SK-N-SH treated with all-trans-retinoic acid at 6 μM for 48 hours (cell line): ENCODE measurements around the gene ZNF850.

Experiments used
- CSDC2 ChIP-seq: fragments of 250-450 bp; sonication (Bioruptor Pico); IDR thresholded peaks from 2 replicates; pipeline ENCODE4 v1.5.0; 2020; ENCODE audit warnings: mild to moderate bottlenecking, moderate library complexity
- ESRRG ChIP-seq: fragments of 250-450 bp; sonication (Bioruptor Pico); IDR thresholded peaks from 2 replicates; pipeline ENCODE4 v1.6.1; 2021; ENCODE audit warnings: mild to moderate bottlenecking
- GLIS3 ChIP-seq: fragments of 250-450 bp; sonication (Bioruptor Pico); IDR thresholded peaks from 2 replicates; pipeline ENCODE4 v1.5.0; 2020; ENCODE audit warnings: mild to moderate bottlenecking, moderate library complexity
- OSR1 ChIP-seq: fragments of 250-450 bp; sonication (Bioruptor Pico); IDR thresholded peaks from 2 replicates; pipeline ENCODE4 v1.8.0; 2022; ENCODE audit warnings: moderate library complexity, mild to moderate bottlenecking, inconsistent platforms
- PATZ1 ChIP-seq: fragments of 250-450 bp; sonication (Bioruptor Pico); IDR thresholded peaks from 2 replicates; pipeline ENCODE4 v1.8.0; 2020; ENCODE audit warnings: mild to moderate bottlenecking, moderate library complexity, borderline replicate concordance
- PPARA ChIP-seq: fragments of 250-450 bp; sonication (Bioruptor Pico); IDR thresholded peaks from 2 replicates; pipeline ENCODE4 v1.5.0; 2020; ENCODE audit warnings: mild to moderate bottlenecking, borderline replicate concordance
- RARB ChIP-seq: fragments of 250-450 bp; sonication (Bioruptor Pico); IDR thresholded peaks from 2 replicates; pipeline ENCODE4 v1.8.0; 2021; ENCODE audit warnings: mild to moderate bottlenecking, moderate library complexity
- ZC3H10 ChIP-seq: fragments of 250-450 bp; sonication (Bioruptor Pico); IDR thresholded peaks from 2 replicates; pipeline ENCODE4 v1.5.1; 2021; ENCODE audit warnings: mild to moderate bottlenecking, moderate library complexity
- ZFP3 ChIP-seq: fragments of 250-450 bp; sonication (Bioruptor Pico); IDR thresholded peaks from 2 replicates; pipeline ENCODE4 v1.5.0; 2020; ENCODE audit warnings: mild to moderate bottlenecking, moderate library complexity
- ZFP30 ChIP-seq: fragments of 450-650 bp; formaldehyde crosslinking; IDR thresholded peaks from 2 replicates; pipeline ENCODE4 v1.5.0; 2022; ENCODE audit warnings: mild to moderate bottlenecking, moderate library complexity
- ZNF70 ChIP-seq: fragments of 450-650 bp; formaldehyde crosslinking; IDR thresholded peaks from 2 replicates; pipeline ENCODE4 v1.5.0; 2020; ENCODE audit warnings: mild to moderate bottlenecking, moderate library complexity
- TF ChIP-seq, protein P1 (sequence below): fragments of 250-450 bp; sonication (Bioruptor Pico); IDR thresholded peaks from 2 replicates; pipeline ENCODE4 v1.5.1; 2021; ENCODE audit warnings: mild to moderate bottlenecking, moderate library complexity
- TF ChIP-seq, protein P2 (sequence below): fragments of 250-450 bp; sonication (Bioruptor Pico); IDR thresholded peaks from 2 replicates; pipeline ENCODE4 v1.5.1; 2020; ENCODE audit warnings: low read depth, mild to moderate bottlenecking, moderate library complexity

GRCh38 chr19:36679455-36679854 is 93.2 kb downstream of the ZNF850 start:
- TF ChIP-seq ZFP3 (CRISPR knock-in tag) (no peak), ZNF70 (CRISPR knock-in tag) (no peak), CSDC2 (no peak), ZC3H10 (CRISPR knock-in tag) (no peak), OSR1 (CRISPR knock-in tag) (no peak), PATZ1 (CRISPR knock-in tag) (no peak), ESRRG (CRISPR knock-in tag) (no peak), PPARA (no peak), GLIS3 (CRISPR knock-in tag) (no peak), ZFP30 (CRISPR knock-in tag) (no peak), RARB (no peak)
- TF ChIP-seq, protein P1, sequence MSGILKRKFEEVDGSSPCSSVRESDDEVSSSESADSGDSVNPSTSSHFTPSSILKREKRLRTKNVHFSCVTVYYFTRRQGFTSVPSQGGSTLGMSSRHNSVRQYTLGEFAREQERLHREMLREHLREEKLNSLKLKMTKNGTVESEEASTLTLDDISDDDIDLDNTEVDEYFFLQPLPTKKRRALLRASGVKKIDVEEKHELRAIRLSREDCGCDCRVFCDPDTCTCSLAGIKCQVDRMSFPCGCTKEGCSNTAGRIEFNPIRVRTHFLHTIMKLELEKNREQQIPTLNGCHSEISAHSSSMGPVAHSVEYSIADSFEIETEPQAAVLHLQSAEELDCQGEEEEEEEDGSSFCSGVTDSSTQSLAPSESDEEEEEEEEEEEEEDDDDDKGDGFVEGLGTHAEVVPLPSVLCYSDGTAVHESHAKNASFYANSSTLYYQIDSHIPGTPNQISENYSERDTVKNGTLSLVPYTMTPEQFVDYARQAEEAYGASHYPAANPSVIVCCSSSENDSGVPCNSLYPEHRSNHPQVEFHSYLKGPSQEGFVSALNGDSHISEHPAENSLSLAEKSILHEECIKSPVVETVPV (CRISPR knock-in tag) = no peak
- TF ChIP-seq, protein P2, sequence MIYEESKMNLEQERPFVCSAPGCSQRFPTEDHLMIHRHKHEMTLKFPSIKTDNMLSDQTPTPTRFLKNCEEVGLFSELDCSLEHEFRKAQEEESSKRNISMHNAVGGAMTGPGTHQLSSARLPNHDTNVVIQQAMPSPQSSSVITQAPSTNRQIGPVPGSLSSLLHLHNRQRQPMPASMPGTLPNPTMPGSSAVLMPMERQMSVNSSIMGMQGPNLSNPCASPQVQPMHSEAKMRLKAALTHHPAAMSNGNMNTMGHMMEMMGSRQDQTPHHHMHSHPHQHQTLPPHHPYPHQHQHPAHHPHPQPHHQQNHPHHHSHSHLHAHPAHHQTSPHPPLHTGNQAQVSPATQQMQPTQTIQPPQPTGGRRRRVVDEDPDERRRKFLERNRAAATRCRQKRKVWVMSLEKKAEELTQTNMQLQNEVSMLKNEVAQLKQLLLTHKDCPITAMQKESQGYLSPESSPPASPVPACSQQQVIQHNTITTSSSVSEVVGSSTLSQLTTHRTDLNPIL (CRISPR knock-in tag) = no peak
